ENCODE data around the gene PDE8A.
"Not testable (repeated sequence)": the region's sequence is repeated elsewhere in the genome, so short reads cannot be mapped to it uniquely, and the experiment has no call there.

The PDE8A gene

DNA sequence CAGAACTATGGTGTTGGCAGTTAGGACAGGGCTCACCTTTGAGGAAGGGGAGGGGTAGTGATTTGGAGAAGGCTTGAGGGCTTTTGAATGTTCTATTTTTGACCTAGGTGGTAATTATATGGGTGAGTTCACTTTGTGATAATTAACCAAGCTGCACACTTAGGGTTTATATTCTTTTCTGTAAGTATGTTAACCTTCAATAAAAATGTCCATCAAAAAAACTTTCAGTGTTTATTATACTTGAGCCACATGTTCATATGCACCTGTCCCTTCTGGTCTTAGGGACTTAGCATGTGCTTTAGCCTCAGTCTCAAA is 28.4 kb downstream of the PDE8A start:
- no peak for DNase-seq (ENCODE audit: low read depth in 2 of 2)

DNA sequence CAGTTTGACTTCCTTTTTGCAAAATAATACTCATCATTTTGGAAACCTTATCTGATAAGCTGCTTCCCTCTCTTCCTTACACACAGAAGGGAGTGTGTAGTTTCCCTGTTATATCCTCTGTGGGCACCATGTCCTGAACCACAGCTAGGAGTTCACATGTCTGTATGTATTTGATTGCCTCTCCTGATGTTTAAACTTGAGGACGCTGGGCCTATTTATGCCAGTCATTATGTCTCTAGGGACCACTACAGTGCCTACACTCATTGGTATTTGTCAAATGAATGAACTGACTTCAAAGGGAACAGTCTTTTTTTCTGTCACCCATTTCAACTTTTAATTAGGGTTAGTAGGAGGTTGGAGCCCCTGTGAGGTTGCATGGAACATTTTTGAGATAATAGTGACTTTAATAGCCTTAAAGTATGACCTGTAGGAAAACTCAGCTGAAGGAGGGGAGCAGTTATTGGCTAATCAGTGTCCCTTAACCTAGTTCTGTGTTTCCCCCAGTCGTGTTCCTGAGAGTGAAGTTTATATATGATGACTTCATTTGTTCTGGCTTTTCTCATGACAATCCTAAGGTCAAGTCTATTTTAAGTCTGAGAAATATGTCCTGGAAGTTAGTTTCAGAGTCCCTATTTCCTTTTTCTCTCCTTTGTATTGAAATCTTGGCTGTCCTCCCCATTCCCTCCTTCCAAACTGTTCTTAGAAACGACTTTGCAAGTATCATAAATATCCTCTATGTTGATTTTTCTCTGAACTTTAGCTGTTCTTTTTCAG is 28.9 kb downstream of the PDE8A start:
- no peak for DNase-seq (ENCODE audit: low read depth in 2 of 2)

DNA sequence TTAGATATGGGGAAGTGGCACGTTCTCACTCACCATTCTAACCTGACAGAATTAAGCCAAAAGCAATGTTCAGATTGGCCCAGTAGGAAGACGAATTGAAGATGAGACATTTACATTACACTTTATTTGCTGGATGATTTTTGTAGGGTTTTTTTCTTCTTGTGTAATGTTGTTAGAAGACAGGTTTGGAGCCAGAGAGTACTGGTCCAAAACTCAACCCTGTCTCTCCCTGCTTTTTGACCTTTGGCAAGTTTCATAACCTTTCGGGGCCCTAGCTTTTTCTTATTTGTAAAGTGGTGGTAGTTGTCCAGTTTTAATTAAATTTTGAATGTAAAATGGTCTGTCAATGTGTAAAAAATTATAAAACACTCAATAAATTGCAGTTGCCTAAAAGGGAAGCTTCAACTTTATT is 29.5 kb downstream of the PDE8A start:
- no peak for DNase-seq (ENCODE audit: low read depth in 2 of 2)

DNA sequence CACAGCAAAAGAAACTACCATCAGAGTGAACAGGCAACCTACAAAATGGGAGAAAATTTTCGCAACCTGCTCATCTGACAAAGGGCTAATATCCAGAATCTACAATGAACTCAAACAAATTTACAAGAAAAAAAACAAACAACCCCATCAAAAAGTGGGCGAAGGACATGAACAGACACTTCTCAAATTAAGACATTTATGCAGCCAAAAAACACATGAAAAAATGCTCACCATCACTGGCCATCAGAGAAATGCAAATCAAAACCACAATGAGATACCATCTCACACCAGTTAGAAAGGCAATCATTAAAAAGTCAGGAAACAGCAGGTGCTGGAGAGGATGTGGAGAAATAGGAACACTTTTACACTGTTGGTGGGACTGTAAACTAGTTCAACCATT is 30.1 kb downstream of the PDE8A start:
- DNase-seq (ENCODE audit: low read depth in 2 of 2), result not testable (repeated sequence)

DNA sequence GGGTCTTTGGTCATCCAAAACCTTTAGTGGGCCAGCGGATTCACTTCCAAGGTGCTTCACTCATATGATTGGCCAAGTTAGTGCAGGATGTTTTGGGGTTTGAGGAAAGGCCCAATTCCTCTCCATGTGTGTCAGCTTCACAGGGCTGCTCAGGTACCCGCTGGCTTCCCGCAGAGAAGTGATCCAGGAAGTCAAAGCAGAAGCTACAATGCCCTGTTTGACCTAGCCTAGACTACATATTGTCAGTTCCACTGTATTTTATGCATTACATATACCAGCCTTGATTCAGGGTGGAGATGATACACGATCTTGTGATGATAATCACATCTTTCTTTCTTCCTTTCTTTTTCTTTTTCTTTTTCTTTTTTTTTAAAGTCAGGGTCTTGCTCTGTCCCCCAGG is 32.1 kb downstream of the PDE8A start:
- DNase-seq (ENCODE audit: low read depth in 2 of 2), result no peak

DNA sequence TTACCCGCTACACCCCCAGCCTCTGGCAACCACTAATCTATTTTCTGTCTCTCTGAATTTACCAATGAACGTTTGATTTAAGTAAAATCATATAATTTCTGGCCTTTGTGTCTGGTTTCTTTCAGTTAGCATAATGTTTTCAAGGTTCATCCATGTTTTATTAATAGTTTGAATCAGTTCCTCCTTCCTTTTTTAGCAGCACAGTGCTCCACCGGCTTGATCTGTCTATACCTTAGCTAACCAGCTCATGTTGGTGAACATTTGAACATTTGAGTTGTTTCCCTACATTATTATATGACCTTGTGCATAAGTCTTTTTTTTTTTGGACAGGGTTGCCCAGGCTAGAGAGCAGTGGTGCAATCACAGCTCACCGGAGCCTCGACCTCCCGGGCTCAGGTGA is 33.3 kb downstream of the PDE8A start:
- no peak for DNase-seq (ENCODE audit: low read depth in 2 of 2)

DNA sequence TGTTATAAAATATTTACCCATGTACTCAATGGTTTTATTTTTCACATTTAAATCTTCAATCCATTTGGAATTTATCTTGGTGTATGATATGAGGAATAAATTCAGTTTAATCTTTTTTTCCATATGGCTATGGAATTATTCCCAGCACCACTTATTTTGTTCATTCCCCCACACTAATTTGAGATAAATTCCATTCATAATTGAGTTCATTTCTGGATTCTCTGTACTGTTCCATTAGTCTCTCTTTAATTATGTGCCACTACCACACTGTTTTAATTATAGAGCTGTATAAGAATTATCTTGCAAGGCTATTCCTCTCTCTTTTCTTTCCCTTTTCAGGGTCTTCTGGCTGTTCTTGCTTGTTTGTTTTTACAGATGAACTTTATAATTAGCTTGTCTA is 34.6 kb downstream of the PDE8A start:
- DNase-seq (ENCODE audit: low read depth in 2 of 2), result no peak

DNA sequence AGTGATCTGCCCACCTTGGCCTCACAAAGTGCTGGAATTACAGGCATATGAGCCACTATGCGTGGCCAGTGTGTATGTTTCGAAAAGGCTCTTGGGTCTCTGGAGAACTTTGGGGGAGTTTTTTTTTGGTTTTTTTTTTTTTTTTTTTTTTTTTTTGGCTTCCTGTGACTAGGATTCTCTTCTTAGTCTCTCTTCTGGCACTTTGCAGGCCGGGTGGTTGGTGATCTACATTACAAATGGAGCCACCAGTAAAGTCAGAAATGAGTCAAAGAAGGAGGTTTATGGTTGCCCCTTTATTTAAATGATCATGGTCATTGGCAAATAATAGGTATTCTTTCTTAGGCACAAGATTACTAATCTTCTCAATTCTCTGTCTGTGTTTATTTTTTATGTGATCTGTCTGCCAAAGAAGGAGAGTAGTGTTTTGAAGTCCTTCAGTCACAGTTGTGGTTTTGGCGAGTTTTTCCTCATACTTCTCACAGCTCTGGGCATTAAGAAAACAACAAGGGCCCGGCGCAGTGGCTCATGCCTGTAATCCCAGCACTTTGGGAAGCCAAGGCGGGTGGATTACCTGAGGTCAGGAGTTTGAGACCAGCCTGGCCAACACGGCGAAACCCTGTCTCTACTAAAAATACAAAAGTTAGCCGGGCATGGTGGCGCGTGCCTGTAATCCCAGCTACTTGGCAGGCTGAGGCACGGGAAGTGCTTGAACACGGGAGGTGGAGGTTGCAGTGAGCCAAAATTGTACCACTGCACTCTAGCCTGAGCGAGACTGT is 38.3 kb downstream of the PDE8A start:
- no peak for DNase-seq (ENCODE audit: low read depth in 2 of 2)

DNA sequence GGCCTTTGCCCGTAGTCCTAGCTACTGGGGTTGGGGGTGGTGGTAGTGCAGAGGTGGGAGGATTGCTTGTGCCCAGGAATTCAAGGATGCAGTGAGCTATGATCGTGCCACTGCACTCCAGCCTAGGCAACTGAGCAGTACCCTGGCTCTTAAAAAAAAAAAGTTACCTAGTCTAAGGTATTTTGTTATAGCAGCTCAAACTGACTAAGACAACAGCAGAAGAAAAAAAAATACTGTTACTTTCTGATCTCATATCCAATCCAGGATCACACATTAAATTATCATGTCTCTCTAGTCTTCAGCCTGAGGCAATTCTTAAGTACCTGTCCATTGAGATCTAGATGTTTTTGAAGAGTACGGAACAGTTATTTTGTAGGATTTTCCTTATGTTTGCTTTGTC is 39.8 kb downstream of the PDE8A start:
- DNase-seq (ENCODE audit: low read depth in 2 of 2), result no peak

DNA sequence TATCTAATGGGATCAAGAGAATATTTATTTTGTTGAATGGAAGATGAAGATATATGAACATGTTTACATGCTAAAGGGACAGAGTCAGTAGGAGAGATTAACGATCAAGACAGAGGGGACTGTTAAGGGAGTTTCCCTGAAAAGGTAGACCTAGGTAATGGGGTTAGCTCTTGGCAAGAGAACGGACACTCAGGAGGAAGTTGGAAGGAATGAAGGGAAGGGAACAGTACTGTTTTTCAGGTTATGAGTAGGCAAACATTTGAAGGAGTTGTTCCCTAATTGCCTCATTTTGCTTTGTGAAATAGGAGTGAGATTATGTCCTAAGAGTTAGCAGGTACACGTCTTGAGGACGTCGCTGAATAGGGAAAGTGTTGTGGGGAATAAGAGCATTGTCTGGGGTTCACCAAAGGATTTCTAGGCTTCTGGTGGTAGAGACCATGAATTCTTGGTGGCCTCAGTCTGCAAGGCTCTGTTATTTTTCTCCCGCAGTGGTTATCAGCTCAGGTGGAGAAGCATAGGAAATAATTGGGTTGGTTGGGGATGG is 41.3 kb downstream of the PDE8A start:
- DNase-seq (ENCODE audit: low read depth in 2 of 2), result no peak

DNA sequence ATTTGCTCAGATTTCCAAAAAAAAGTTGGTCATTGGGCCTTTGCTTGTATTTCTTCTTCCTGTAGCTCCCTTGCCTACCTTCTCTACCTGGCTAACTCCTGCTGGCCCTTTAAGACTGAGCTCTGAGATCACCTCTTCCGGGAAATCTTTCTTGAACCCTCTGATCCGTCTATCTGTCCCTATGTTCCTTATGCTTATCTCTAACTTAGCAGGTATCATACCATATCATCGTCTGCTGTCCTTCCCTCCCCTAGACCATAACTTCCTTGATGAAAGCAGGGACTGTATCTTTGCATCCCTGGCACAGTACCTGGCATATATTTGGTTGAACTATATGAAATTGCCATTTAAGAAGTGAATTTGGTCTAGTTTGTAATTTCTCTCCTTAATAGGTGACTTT is 42.3 kb downstream of the PDE8A start:
- no peak for DNase-seq (ENCODE audit: low read depth in 2 of 2)

DNA sequence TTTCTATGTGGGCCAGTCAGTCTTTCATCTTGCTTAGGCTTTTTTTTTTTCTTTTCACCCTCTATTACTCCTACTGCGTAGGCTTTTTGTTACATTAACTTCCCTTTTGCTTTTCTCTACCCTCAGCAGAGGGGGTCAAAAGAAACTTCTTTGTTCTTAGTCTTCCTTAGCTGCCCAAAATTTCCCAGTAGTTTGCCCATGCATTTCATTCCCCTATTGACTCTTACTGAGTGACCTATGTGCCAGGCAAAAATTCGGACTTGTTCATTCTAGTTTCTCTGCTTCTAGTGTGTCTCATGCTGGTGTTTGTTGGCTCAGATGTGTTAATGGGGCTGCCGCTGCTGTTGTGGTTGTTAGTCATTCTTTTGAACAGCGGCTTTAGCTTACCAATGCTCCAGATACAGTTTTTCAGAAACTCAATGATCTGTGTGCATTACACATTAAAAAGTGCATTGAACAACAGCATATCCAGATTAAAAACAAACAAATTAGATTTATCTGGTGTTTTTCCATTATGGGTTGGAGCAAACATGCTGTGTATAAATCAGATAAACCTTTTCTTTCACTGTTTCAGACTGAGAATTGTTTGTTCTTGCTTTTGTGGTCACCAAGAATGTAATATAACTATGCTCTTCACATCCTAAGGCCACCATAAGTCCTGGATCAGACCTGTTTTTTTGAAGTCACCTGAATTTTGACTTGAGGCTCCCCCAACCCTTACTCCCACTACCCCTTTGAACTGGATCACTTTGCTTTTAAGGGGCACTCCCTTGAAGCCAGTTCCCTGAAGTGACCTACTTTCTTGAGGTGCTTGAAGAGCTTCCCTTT is 43.1 kb downstream of the PDE8A start:
- no peak for DNase-seq (ENCODE audit: low read depth in 2 of 2)

DNA sequence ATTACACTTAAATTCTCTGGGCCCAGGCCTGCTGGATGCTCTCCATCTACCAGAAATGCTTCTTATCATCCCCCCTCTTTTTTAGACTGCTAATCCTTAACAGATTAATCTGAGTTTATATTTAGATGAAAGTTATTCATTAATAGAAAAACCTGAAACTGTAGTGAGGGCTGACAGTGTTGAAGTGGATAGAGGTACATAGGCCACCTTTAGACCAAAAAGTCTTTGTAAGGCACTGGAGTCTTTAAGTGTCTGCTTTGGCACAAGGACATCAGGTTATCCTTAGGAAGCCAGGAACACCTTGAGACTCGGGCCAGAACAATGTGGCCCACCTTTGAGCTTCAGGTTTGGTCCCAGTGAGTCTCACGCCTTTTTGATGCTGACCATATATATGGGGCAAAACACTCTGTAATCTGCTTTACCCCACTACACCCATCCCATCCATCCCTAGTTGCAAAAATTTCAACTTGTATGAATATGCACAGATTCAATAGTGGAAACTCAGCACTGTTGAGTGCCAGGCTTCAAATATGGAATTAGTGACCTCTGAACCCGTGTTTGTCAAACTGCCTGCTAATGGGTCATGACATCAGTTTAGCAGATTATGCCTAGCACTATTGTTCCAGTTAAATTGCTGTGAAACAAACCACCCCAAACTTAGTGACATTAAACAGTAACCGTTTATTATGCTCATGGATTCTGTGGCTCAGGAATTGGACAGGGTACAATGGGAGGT is 44.0 kb downstream of the PDE8A start:
- DNase-seq (ENCODE audit: low read depth in 2 of 2), result no peak

DNA sequence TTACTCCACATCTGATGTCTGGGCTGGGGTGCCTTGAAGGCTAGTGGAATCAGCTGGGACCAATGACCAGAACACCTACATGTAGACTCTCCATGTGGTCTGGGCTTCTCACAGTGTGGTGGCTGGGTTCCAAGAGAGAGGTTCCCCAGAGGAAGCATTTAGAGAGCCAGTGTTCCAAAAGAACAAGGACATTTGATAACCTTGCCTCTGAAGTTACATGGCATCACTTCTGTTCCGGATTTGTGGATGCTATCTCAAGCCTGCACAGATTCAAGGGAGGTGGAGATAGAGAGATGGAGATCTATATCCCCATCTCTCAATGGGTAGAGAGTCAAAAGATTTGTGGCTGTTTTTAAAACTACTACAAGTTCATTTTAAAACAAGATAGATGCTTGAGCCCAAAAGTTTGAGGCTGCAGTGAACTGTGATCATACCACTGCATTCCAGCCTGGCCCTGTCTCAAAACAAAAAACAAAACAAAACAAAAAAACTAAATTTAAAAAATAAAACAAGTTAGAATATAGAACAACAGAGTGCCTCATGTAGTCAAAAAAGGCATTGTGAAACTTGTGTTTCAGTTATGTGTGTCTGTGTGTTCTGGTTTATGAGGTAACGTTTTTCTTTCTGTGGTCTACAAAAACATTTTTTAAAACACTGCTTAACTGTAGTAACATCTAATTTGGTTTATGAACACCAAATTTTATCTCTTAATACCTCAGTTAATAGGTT is 44.8 kb downstream of the PDE8A start:
- DNase-seq (ENCODE audit: low read depth in 2 of 2), result no peak

DNA sequence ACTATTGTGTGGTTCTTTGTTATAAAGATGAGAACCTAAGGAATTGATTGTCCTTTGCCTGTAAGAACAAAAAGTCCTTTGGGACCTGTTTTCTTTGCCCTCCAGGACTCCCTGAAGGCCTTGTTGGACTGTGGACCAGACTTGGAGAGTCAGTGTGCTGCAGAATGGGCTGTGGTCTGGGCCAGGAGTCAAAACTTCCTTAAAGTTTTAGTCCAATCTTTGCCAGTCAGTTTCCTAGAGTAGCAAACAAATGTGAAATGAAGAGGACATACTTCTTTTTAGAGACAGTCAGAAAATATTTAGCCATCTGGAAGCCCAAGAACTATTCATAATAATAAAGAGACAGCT is 45.4 kb downstream of the PDE8A start:
- DNase-seq (ENCODE audit: low read depth in 2 of 2), result no peak

DNA sequence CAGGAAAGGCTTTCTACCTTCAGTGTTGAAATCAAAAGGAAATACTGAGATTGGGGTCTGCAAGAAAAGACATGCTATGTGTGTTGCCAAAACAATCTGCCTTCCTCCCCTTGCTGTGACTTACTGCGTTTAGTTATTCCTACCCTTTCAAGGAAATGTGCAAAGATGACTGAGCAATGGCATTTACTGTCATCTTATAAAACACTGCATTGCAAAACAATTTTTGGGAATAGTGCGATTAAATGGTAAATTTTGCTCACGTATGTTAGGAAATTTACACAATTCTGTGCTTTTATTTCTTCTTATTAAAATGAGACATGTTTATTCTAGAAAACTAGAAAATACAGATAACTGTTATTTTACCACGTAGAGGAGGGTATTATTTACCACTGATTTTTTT is 45.8 kb downstream of the PDE8A start:
- DNase-seq (ENCODE audit: low read depth in 2 of 2), result no peak

DNA sequence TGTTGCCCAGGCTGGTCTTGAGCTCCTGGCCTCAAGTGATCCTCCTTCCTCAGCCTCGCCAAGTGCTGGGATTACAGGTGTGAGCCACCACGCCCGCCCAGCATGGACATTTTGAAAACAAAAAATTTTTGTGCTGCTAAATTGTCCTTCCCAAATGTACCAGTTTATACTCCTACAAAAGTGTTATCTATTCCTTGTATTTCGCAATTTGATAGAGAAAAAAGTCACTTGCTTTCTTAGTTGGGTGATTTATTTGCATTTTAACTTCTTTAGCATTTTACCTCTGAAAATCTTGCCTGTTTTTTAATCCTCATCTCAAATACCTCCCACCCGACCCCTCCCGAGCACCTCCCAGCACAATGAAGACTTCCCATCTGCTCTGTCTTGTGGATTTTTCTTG is 46.8 kb downstream of the PDE8A start:
- DNase-seq (ENCODE audit: low read depth in 2 of 2), result no peak

DNA sequence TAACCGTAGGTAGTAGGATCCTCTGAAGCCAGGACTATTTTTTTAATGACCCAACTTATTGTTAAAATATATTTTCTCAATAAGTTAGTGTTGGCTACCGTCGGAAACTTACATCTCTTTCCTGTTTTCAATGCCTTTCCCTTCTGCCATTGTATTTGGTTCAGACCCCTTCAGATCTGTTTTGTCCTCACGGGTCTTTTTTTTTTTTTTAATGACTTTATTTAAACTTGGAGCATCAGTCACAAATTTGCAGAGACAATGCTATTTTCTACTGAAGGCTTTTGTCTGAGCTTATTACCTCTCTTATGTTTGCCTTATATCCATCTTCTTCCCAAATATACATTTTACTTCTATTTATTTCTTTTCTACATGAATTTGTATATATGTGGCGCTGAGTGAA is 47.6 kb downstream of the PDE8A start:
- no peak for DNase-seq (ENCODE audit: low read depth in 2 of 2)

DNA sequence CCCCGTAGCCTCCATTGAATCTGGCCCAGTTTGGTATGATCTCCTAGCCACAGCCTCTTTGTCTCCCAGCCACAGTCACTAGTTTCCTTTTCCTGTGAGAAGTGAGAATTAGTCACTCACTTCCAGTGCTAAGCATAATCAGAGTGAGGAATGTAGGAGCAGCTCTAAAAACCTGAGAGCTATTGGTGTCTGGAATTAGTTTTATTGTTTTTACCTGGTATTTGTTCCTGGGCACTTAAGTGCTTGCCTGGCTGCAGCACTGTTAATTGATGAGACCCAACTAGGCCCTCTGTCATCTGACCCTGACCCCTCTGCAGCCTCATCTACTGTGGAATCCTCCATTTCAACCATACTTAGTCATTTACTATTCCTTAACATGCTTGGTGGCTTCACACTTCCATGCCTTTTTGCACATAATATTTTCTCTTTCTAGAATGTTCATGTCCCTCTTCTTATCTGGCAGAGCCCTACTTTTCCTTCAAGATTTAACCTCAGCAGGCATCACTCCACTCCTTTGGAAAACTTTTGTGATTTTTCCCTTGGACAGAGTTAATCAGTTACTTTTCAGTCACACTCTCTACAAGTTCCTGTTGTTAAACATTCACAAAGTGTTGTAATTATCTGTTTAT is 48.8 kb downstream of the PDE8A start:
- no peak for DNase-seq (ENCODE audit: low read depth in 2 of 2)

DNA sequence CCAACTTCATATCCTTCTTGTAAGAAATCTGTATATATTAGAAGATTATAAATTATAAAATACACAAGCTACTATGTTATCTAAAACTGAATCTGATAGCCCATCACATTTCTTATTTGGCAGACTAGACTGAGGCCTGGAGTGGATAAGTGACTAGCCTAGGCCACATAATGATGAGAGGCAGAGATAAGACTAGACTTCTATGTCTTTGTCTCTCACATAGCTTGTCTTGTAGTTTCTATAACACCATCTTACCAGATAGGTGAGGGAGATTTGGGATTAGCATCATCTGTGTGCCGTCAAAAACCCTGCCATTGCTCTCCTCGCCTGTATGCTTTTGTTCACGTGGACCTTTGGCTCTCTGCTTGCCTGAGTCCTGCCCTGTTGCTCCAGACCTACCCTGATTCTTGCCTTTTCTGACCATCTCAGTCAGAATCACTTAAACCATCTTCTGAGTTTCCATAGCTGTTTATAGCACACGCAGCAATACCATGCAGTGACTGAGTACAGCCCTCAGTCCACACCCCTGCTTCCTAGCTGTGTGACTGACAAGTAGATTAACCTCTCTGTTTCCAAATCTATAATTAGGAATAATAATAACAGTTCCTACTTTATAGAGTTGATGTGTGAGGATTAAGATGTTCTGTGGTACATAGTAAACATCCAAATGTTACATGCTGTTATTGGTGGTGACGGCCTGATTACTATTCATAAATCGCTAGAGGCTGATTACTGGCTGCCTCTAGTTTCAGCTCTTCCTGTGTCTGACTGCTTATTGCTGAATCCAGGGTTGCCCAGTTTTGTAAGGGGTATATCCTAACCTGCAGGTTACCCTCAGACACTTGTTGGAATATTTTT is 49.7 kb downstream of the PDE8A start:
- no peak for DNase-seq (ENCODE audit: low read depth in 2 of 2)

Data from stimulated activated CD8-positive, alpha-beta memory T cell treated with anti-CD3 and anti-CD28 coated beads, Interleukin-7, amount 100 ng/mL, for 1 hour (primary cell).